IPS DF 19.7 (cell line): ENCODE measurements around the gene MAPK8IP3.
"Not testable (repeated sequence)": the region's sequence is repeated elsewhere in the genome, so short reads cannot be mapped to it uniquely, and the experiment has no call there.

Source experiments
- DNase-seq: peaks from one replicate; pipeline ENCODE4 v3.0.0-alpha.2; 2013; ENCODE audit warnings: low read depth, low spot score

MAPK8IP3 gene

DNA sequence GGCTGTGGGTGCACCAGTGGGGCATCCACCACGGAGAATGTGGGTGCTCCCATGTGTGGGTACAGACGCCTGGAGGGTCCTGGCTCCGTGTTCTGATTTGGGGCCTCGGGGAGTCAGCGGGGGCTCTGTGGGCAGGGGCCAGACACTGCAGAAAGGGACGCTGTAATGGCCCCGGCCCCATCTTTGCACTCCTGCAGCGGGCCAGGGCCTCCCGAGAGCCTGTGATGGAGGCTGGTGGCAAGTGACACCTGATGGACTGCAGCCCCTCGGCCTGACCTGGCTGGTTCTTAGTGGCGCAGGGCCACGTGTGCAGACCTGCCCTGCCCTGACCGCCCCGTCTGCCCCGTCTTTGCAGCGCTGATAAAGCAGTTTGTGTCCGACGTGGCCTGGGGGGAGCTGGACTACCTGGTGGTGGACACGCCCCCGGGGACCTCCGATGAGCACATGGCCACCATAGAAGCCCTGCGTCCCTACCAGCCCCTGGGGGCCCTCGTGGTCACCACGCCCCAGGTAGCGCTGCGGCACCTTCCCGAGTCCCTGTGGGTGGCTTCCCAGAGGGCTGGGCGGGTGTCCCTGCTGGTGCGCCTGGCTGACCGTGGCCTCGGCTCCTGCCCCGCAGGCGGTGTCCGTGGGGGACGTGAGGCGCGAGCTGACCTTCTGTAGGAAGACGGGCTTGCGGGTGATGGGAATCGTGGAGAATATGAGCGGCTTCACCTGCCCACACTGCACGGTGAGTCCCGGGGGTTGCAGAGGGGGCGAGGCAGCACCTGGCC lies 81.5 kb downstream of the MAPK8IP3 start:
- no peak for DNase-seq

- DNase-seq = no peak
Measured at GRCh38 chr16:1788095-1788707, 82.2 kb downstream of the MAPK8IP3 start.

GRCh38 chr16:1788708-1789100 lies 82.7 kb downstream of the MAPK8IP3 start:
- DNase-seq = no peak

- no peak for DNase-seq
Measured at GRCh38 chr16:1789643-1790045, 83.6 kb downstream of the MAPK8IP3 start.

GRCh38 chr16:1790261-1790610 lies 84.2 kb downstream of the MAPK8IP3 start:
- no peak for DNase-seq

DNA sequence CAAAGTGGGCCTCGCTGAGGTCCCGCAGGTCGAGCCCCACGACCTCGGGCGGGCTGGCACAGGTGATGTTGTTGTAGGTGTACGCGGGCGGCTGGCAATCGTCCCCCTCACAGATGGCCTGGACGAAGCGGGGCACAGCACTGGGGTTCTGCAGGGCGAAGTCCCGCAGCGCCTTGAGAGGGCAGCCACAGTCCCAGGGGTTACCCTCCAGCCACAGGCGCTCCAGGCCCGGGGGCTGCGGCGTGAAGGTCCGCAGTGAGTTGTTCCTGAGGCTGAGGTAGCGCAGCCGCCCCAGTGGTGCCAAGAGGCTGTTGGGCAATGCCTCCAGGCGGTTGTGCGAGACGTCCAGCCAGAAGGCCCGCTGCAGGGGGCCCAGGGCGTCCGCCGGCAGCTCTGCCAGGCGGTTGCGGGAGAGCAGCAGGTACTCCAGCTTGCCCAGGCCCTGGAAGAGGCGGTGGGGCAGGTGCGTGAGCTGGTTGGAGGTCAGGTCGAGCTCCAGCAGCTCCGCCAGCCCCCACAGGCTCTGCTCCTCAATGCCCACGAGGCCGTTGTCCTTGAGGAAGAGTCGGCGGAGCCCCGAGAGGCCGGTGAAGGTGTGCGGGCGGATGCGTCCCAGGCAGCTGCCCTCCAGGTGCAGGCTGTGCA lies 84.7 kb downstream of the MAPK8IP3 start:
- DNase-seq = no peak

- DNase-seq = no peak
Measured at GRCh38 chr16:1791256-1791942, 85.4 kb downstream of the MAPK8IP3 start.

DNA sequence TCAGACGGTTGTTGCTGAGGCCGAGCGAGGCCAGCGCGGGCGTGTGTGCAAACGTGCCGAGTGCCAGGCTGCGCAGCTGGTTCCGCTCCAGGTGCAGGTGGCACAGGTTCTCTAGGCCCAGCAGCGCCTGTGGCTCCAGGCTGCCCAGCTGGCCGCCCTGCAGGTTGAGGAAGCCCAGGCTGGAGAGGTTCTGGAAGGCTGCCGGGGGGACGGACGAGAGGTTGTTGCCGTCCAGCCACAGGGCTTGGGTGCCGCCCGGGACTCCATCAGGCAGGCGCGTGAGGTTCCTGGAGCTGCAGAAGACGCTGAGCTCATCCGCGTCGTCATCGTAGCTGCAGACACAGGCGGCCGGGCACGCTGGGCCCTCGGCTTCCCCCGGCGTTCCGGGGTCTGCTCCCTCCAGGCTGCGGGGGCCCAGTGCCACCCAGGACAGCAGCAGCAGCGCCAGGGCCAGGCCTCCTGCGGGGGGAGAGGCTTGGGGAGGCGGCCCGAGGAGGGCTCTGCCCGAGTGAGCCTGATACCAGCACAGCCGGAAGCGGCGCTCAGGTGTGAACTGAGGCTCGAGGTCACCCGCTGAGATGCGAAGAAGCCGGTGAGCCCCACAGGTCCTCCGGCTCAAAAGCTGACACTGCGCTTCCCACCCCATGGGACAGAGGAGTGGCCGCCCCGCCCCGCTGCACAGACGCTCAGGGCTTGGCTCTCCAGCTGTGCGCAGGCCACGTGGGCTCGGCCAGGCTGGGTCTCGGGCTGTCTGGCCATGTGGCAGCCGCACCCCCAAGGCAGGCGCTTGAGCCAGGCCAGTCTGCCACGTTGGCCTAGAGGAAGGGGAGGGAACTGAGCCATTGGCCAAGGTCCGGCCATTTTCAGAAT lies 86.2 kb downstream of the MAPK8IP3 start:
- DNase-seq = no peak

- DNase-seq = no peak
Measured at GRCh38 chr16:1792836-1793577, 87.0 kb downstream of the MAPK8IP3 start.

GRCh38 chr16:1793578-1794220 lies 87.7 kb downstream of the MAPK8IP3 start, which contains the start of gene IGFALS:
Gene IGFALS, minus strand, starts transcription at chr16:1793705. Its CDS starts 53 bp downstream, at chr16:1793652.
- no peak for DNase-seq

GRCh38 chr16:1794221-1794871 lies 88.4 kb downstream of the MAPK8IP3 start:
- no peak for DNase-seq

DNA sequence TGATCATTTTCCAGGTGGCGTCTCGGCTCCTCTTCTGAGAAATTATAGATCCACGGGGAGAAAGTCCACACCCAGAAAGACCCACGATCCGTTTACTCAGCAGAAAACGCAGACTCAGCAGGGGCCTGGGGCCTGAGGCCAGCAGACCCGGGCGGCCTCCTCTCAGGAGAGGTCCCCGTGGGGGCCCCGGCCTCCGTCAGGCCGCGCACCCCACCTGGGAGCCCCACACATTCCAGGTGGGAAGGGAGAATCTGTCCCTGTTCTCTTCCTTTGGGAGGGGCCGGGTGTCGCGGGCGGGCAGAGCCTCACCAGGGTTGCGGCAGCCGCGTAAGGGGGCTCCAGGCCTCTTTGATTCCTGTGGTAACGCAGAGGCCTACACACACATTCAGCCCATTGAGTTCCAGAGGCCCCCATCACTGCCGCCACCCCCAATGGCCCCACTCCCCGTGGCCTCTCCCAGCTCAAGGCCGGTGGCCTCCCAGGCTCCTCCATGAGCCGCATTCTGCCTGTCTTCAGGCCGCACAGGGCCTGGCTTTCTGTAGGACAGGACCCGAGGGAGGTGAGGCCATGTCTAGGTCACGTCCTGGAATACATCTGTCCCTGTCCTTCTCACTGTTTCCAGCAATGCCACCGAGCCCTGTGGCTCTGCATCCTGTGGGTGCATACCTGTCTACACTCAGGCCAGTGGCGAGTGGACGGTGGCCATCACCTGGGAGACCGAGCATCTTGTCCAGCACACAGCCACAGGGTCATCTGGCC lies 89.1 kb downstream of the MAPK8IP3 start:
- no peak for DNase-seq

DNA sequence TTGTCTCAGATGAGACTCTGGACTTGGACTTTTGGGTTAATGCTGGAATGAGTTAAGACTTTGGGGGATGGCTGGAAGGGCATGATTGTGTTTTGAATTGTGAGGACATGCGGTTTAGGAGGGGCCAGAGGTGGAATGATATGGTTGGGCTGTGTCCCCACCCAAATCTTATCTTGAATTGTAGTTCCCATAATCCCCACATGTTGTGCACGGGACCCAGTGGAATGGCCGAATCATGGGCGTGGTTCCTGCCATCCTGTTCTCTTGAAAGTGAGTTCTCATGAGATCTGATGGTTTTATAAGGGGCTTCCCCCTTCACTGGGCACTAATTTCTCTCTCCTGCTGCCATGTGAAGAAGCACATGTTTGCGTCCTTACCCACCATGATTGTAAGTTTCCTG lies 93.3 kb downstream of the MAPK8IP3 start:
- not testable (repeated sequence) for DNase-seq

- no peak for DNase-seq
Measured at GRCh38 chr16:1800701-1801100, 94.7 kb downstream of the MAPK8IP3 start.

- DNase-seq = no peak
Measured at GRCh38 chr16:1807626-1808025, 101.6 kb downstream of the MAPK8IP3 start.

DNA sequence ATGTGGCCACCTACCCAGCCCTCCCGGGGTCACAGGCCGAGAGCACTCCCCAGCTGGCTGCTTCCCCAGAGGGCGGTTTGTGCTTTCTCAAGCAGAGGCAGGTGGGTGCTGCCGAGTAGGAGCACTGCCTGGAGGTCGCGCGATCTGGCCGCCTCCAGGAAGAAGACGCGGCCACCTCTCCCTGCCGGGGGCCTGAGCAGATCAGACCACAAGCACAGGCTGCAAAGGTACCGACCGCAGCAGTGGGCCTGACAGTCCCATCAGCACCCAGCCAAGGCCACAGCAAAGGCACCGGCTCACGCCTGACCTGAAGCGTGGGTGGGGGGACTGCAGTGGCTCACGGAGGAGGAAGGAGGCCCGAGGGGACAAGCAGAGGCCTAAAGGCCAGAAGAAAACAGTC lies 102.7 kb downstream of the MAPK8IP3 start:
- no peak for DNase-seq

DNA sequence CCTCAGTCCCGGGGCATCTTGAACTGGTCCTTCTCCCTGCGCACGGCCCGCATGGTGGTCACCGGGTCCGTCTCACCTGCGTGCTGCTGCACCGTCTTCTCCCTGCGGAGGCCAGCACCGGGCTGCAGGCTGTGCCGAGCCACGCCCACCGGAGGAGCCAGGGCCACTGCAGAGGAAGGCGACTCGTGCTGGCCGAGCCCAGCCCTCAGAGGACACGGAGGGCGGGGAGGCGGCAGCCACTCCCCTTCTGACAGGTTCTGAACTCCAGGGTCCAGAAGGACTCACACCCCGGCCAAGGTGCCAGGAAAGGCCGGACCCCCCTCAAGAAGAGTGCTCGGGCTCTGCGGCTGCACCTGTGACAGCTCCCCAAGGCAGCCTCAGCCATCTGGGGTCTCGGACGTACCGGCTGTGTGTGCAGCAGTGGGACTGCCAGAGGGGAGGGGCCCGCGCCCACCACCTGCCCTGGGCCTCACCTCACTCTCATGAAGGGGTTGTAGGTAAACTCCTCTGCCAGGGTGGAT lies 103.3 kb downstream of the MAPK8IP3 start:
- no peak for DNase-seq

DNA sequence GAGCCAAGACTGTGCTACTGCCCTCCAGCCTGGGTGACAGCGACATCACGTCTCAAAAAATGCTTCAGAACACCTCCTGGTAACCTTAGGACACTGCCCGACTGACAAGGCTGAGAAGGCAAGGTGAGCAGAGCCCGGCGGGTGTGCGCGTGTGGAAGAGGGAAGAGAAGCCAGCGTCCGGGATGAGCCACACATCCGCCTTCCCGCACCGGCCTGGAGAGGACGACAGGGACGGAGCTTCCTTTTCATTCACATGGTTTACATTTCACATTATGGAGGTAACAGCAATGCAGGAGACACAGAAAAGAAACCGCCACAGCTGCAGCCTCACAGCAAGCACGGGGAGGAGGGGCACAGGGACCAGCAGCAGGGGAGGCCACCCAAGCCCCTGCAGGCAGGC lies 104.1 kb downstream of the MAPK8IP3 start:
- DNase-seq = no peak

- DNase-seq = no peak
Measured at GRCh38 chr16:1810536-1810935, 104.5 kb downstream of the MAPK8IP3 start.
